CD4-positive, alpha-beta T cell (primary cell): Measurements from ENCODE around the gene LDLRAD4. TPM values are rescaled to one million over a fixed set of nuclear protein-coding genes. Genes with fewer than 3 reads are reported as not detected.

ENCODE experiments used
- ATAC-seq: fragments of 200-7000 bp; cut with Tn5 transposase; one replicate; pipeline ENCODE4 v1.10.0; 2022; ENCODE audit warnings: mild to moderate bottlenecking; ENCODE audit not compliant: poor library complexity
- CTCF ChIA-PET: fragments of 350-600 bp; sonication (Branson Sonifier 250); formaldehyde crosslinking; loops from one replicate; lab custom pipeline; 2021; ENCODE audit warnings: antibody characterized with exemption, inconsistent platforms; lab: Charles Lee
- POLR2A ChIA-PET: fragments of 350-600 bp; sonication (Branson Sonifier 250); formaldehyde crosslinking; loops from one replicate; lab custom pipeline; 2021; ENCODE audit warnings: antibody characterized with exemption, inconsistent platforms; lab: Charles Lee
- DNase-seq, 14 experiments: peaks; one replicate each; pipeline ENCODE4 v3.0.0-alpha.2; 2013 to 2020; ENCODE audit warnings: mixed read lengths in 2 of 14
- H3K27ac ChIP-seq, 2 donors: one replicate each; pipeline versions ENCODE4 v1.5.1 to v1.7.0; 2013; ENCODE audit warnings: low read length in 2 of 2, low read depth in 1 of 2, mild to moderate bottlenecking in 1 of 2
- H3K27me3 ChIP-seq, 2 experiments: 1 replicate in 1 of 2; 2 replicates in 1 of 2; pipeline versions ENCODE4 v1.6.1 to v1.7.0; 2013; ENCODE audit warnings: low read length in 2 of 2, control low read depth in 1 of 2, mild to moderate bottlenecking in 1 of 2, moderate library complexity in 1 of 2; ENCODE audit not compliant: insufficient read depth in 2 of 2, control insufficient read depth in 1 of 2
- H3K36me3 ChIP-seq: one replicate; pipeline ENCODE4 v1.6.1; 2013; ENCODE audit warnings: low read length, control low read depth; ENCODE audit not compliant: insufficient read depth
- H3K4me1 ChIP-seq: one replicate; pipeline ENCODE4 v1.6.1; 2013; ENCODE audit warnings: low read length, control low read depth; ENCODE audit not compliant: insufficient read depth
- H3K4me3 ChIP-seq: one replicate; pipeline ENCODE4 v1.5.1; 2013; ENCODE audit warnings: mild to moderate bottlenecking, low read length, moderate library complexity
- H3K9me3 ChIP-seq, 2 experiments: 1 replicate in 1 of 2; 2 replicates in 1 of 2; pipeline versions ENCODE4 v1.6.1 to v1.7.0; 2013; ENCODE audit warnings: low read length in 2 of 2, mild to moderate bottlenecking in 2 of 2, control low read depth in 1 of 2, moderate library complexity in 1 of 2; ENCODE audit not compliant: control insufficient read depth in 1 of 2, insufficient read depth in 1 of 2
- H3K27ac Mint-ChIP-seq: one replicate; pipeline ENCODE4 v1.8.0; 2020; ENCODE audit warnings: mixed read lengths
- H3K27me3 Mint-ChIP-seq: one replicate; pipeline ENCODE4 v1.8.0; 2021; ENCODE audit warnings: mixed read lengths
- H3K36me3 Mint-ChIP-seq: one replicate; pipeline ENCODE4 v1.8.0; 2021; ENCODE audit warnings: low read depth, mixed read lengths
- H3K4me1 Mint-ChIP-seq: one replicate; pipeline ENCODE4 v1.8.0; 2021; ENCODE audit warnings: low read depth, mixed read lengths
- H3K4me3 Mint-ChIP-seq: one replicate; pipeline ENCODE4 v1.8.0; 2020; ENCODE audit warnings: mild to moderate bottlenecking, mixed read lengths
- H3K9me3 Mint-ChIP-seq: one replicate; pipeline ENCODE4 v1.8.0; 2020; ENCODE audit warnings: mixed read lengths
- CTCF ChIP-seq: fragments of 200-600 bp; IDR thresholded peaks from one replicate; pipeline ENCODE4 v1.8.0; 2022; ENCODE audit warnings: antibody characterized with exemption, mild to moderate bottlenecking
- intact Hi-C, 2 experiments: fragments of 100-400 bp; cut with DNase I in 1 of 2; cut with micrococcal nuclease in 1 of 2; formaldehyde crosslinking; loops; one replicate each; pipeline versions ENCODE4 v1.15.1 to v1.9.0; 2023 to 2025; cut with DNase I, micrococcal nuclease
- total RNA-seq, 174 experiments: library from RNA in 2 of 174; stranded (reverse) in 2 of 174; gene quantifications; one replicate each; pipeline ENCODE4 v1.2.3 and lab custom pipeline; 2021 to 2026

LDLRAD4 gene
- total RNA-seq, 2 experiments from 2014 or later, result 51.9 to 52.7 TPM

DNA sequence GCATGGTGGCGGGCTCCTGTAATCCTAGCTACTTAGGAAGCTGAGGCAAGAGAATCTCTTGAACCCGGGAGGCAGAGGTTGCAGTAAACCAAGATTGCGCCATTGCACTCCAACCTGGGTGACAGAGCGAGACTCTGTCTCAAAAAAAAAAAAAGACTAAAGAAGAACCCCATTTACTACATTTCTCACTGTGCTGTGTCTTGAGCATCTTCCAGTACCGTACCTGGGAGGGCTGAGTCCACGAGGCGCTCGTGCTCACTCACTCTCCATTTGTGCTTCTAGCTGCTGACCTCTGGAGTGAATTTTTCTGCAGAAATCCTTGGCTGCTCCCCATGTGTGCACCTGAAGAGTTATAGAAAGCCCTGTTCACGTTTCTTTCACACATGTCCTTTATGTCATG, 204.8 kb downstream of the LDLRAD4 start:
- no peak overlapping the region for H3K4me3 Mint-ChIP-seq
- Histone ChIP-seq H3K27me3 (no peaks in the 10 kb centered on the region), H3K9me3 (no peaks in the 10 kb centered on the region), H3K27ac (no peak overlapping the region), H3K4me3 (no peak overlapping the region), H3K36me3 (no peaks in the 10 kb centered on the region), H3K4me1 (peaks cover 32% of the 10 kb centered on the region)
- no peaks in the 10 kb centered on the region for H3K9me3 Mint-ChIP-seq
- no peak for DNase-seq
- intact Hi-C loops, result no loop called here
- H3K4me1 Mint-ChIP-seq, result peaks cover 52% of the 10 kb centered on the region
- H3K36me3 Mint-ChIP-seq, result no peaks in the 10 kb centered on the region
- ChIA-PET POLR2A (no interaction called here), CTCF (no interaction called here)
- H3K27ac Mint-ChIP-seq, result no peak overlapping the region
- no peak for TF ChIP-seq CTCF
- no peaks in the 10 kb centered on the region for H3K27me3 Mint-ChIP-seq
- ATAC-seq, result no peak

DNA sequence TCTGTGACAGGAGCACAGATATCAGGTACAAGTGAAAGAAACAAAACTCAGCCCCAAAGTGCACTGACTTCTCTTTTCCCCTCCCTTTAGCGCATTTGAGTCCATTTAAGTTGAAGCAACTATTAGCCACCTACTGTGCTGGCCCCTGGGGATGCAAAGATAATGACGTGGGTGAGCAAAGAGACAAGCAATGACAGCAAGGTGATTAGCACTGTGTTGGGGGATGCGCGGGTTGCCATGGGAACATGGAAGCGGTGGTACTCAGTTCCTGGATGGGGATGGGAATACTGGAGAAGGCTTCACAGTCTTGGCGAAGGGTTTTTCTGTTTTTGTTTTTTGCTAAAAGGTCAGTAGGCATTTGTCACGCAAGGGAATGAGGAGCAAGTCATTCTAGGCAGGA, 205.8 kb downstream of the LDLRAD4 start:
- Mint-ChIP-seq H3K27me3 (no peaks in the 10 kb centered on the region), H3K4me1 (peaks cover 59% of the 10 kb centered on the region), H3K36me3 (no peaks in the 10 kb centered on the region), H3K27ac (no peak overlapping the region), H3K9me3 (no peaks in the 10 kb centered on the region), H3K4me3 (no peak overlapping the region)
- TF ChIP-seq CTCF, result no peak
- POLR2A ChIA-PET, result interaction anchor here (0.5 kb wide), 1 partner anchor 1034 kb away, joined by 3 read pairs; no protein-coding TSS in a partner anchor
- no peak overlapping the region for H3K4me3 ChIP-seq
- CTCF ChIA-PET, result no interaction called here
- DNase-seq (no peak), ATAC-seq (no peak)
- no peaks in the 10 kb centered on the region for H3K9me3 ChIP-seq
- intact Hi-C loops, result no loop called here
- no peaks in the 10 kb centered on the region for H3K36me3 ChIP-seq
- H3K27me3 ChIP-seq, result no peaks in the 10 kb centered on the region
- peaks cover 32% of the 10 kb centered on the region for H3K4me1 ChIP-seq
- H3K27ac ChIP-seq, result no peak overlapping the region

- Histone ChIP-seq H3K36me3 (no peaks in the 10 kb centered on the region), H3K27ac (no peak overlapping the region), H3K4me3 (no peak overlapping the region), H3K4me1 (peaks cover 25% of the 10 kb centered on the region), H3K27me3 (no peaks in the 10 kb centered on the region), H3K9me3 (no peaks in the 10 kb centered on the region)
- CTCF ChIA-PET, result no interaction called here
- TF ChIP-seq CTCF, result no peak
- DNase-seq, result peak in 4 of 14 experiments; percentile 5 to 54 (median 34)
- Mint-ChIP-seq H3K27ac (no peak overlapping the region), H3K4me3 (no peak overlapping the region), H3K9me3 (no peaks in the 10 kb centered on the region), H3K4me1 (peaks cover 59% of the 10 kb centered on the region), H3K27me3 (no peaks in the 10 kb centered on the region), H3K36me3 (no peaks in the 10 kb centered on the region)
- POLR2A ChIA-PET, result interaction anchor here (1.2 to 2.0 kb wide), 2 partner anchors 10 to 13 kb away, joined by 4 to 5 read pairs; no protein-coding TSS in a partner anchor
- ATAC-seq, result peak; percentile 89
- intact Hi-C loops, result no loop called here
Observed at GRCh38 chr18:13425357-13426091, 207.0 kb downstream of the LDLRAD4 start.
